ENCODE results near the gene MTFP1. TPM values are rescaled to one million over a fixed set of nuclear protein-coding genes. Genes with fewer than 3 reads are reported as not detected.
A peak's percentile ranks its signal among the peaks of the same experiment; 100 is the strongest.

MTFP1 gene
- total RNA-seq, 1 experiment from 2014 or later: 86.9 TPM

- intact Hi-C loops (cut with micrococcal nuclease; ENCODE audit: unreplicated experiment): no loop called here
- no TSS peak for BruUV-seq (replicated peaks)
- H3K4me3 ChIP-seq (ENCODE audit: low read depth, low read length, poor library complexity, severe bottlenecking): no peak overlapping the region
- peaks cover 38% of the 10 kb centered on the region for H3K36me3 ChIP-seq (ENCODE audit: insufficient read depth, low read length, poor library complexity, severe bottlenecking)
- CTCF ChIA-PET: no interaction called here
- H3K9me3 ChIP-seq (ENCODE audit: low read depth, low read length, poor library complexity, severe bottlenecking): no peaks in the 10 kb centered on the region
- peaks cover 35% of the 10 kb centered on the region for H3K4me1 ChIP-seq (ENCODE audit: insufficient read depth, low read length, poor library complexity, severe bottlenecking)
- no peak for DNase-seq (ENCODE audit: low spot score)
- no peak overlapping the region for H3K27ac ChIP-seq (ENCODE audit: low read depth, low read length, poor library complexity, severe bottlenecking)
- TF ChIP-seq EZH2 (IDR thresholded peaks at IDR 0.05; ENCODE audit: borderline replicate concordance, low read depth, low read length, poor library complexity, severe bottlenecking) (no peak), CTCF (conservative IDR thresholded peaks at IDR 0.05; ENCODE audit: low read depth, low read length) (no peak)
- POLR2A ChIA-PET (ENCODE audit: low non-redundant PET): no interaction called here
- no peaks in the 10 kb centered on the region for H3K27me3 ChIP-seq (replicated peaks; ENCODE audit: insufficient read depth, low read depth, low read length, poor library complexity)
These were observed 8.7 kb upstream of the MTFP1 start for GRCh38 chr22:30416837-30417236.

- DNase-seq (ENCODE audit: low spot score): no peak
- peaks cover 33% of the 10 kb centered on the region for H3K36me3 ChIP-seq (ENCODE audit: insufficient read depth, low read length, poor library complexity, severe bottlenecking)
- no TSS peak for BruUV-seq (replicated peaks)
- H3K4me3 ChIP-seq (ENCODE audit: low read depth, low read length, poor library complexity, severe bottlenecking): no peak overlapping the region
- H3K4me1 ChIP-seq (ENCODE audit: insufficient read depth, low read length, poor library complexity, severe bottlenecking): peaks cover 34% of the 10 kb centered on the region
- peak overlapping the region; percentile 97 for H3K27ac ChIP-seq (ENCODE audit: low read depth, low read length, poor library complexity, severe bottlenecking)
- intact Hi-C loops (cut with micrococcal nuclease; ENCODE audit: unreplicated experiment): loop anchor here (5.0 kb wide), 1 partner anchor 133 kb away; the partner anchor contains the start of gene CASTOR1
- ChIA-PET CTCF (no interaction called here), POLR2A (ENCODE audit: low non-redundant PET) (no interaction called here)
- H3K9me3 ChIP-seq (ENCODE audit: low read depth, low read length, poor library complexity, severe bottlenecking): no peaks in the 10 kb centered on the region
- TF ChIP-seq EZH2 (IDR thresholded peaks at IDR 0.05; ENCODE audit: borderline replicate concordance, low read depth, low read length, poor library complexity, severe bottlenecking) (no peak), CTCF (conservative IDR thresholded peaks at IDR 0.05; ENCODE audit: low read depth, low read length) (no peak)
- no peaks in the 10 kb centered on the region for H3K27me3 ChIP-seq (replicated peaks; ENCODE audit: insufficient read depth, low read depth, low read length, poor library complexity)
These were observed 5.0 kb upstream of the MTFP1 start for GRCh38 chr22:30420347-30421125.

GRCh38 chr22:30421695-30422480 lies 3.7 kb upstream of the MTFP1 start:
- intact Hi-C loops (cut with micrococcal nuclease; ENCODE audit: unreplicated experiment): loop anchor here (5.0 kb wide), 1 partner anchor 135 kb away; the partner anchor contains the start of gene CASTOR1
- TSS peak; percentile 26 for BruUV-seq (replicated peaks)
- H3K4me1 ChIP-seq (ENCODE audit: insufficient read depth, low read length, poor library complexity, severe bottlenecking): peaks cover 37% of the 10 kb centered on the region
- no peaks in the 10 kb centered on the region for H3K9me3 ChIP-seq (ENCODE audit: low read depth, low read length, poor library complexity, severe bottlenecking)
- no peaks in the 10 kb centered on the region for H3K27me3 ChIP-seq (replicated peaks; ENCODE audit: insufficient read depth, low read depth, low read length, poor library complexity)
- peak overlapping the region; percentile 97 for H3K27ac ChIP-seq (ENCODE audit: low read depth, low read length, poor library complexity, severe bottlenecking)
- H3K36me3 ChIP-seq (ENCODE audit: insufficient read depth, low read length, poor library complexity, severe bottlenecking): peaks cover 24% of the 10 kb centered on the region
- ChIA-PET CTCF (interaction anchor here (1.5 kb wide), 1 partner anchor 9 kb away, joined by 5 read pairs; no protein-coding TSS in a partner anchor), POLR2A (ENCODE audit: low non-redundant PET) (interaction anchor here (0.5 kb wide), 1 partner anchor 17 kb away, joined by 4 read pairs; no protein-coding TSS in a partner anchor)
- DNase-seq (ENCODE audit: low spot score): no peak
- peak overlapping the region; percentile 60 for H3K4me3 ChIP-seq (ENCODE audit: low read depth, low read length, poor library complexity, severe bottlenecking)
- TF ChIP-seq CTCF (conservative IDR thresholded peaks at IDR 0.05; ENCODE audit: low read depth, low read length) (no peak), EZH2 (IDR thresholded peaks at IDR 0.05; ENCODE audit: borderline replicate concordance, low read depth, low read length, poor library complexity, severe bottlenecking) (no peak)
